NOMO-1 treated with DMSO at 0.1 percent for 48 hours (cell line): Measurements from ENCODE around the gene RASD1.
A peak's percentile ranks its signal among the peaks of the same experiment; 100 is the strongest.

Source experiments
- DNase-seq: peaks from one replicate; lab custom pipeline; 2025; ENCODE audit not compliant: unreplicated experiment; lab: John Stamatoyannopoulos, UW

RASD1 gene, protein sequence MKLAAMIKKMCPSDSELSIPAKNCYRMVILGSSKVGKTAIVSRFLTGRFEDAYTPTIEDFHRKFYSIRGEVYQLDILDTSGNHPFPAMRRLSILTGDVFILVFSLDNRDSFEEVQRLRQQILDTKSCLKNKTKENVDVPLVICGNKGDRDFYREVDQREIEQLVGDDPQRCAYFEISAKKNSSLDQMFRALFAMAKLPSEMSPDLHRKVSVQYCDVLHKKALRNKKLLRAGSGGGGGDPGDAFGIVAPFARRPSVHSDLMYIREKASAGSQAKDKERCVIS

GRCh38 chr17:17496189-17497064 is at the start of gene RASD1:
RASD1 (minus strand) TSS chr17:17496395; CDS start chr17:17496181, 214 bp downstream.
- DNase-seq = peak; percentile 73

- DNase-seq = no peak
Observed at GRCh38 chr17:17545984-17546383, 49.8 kb upstream of the RASD1 start.

DNA sequence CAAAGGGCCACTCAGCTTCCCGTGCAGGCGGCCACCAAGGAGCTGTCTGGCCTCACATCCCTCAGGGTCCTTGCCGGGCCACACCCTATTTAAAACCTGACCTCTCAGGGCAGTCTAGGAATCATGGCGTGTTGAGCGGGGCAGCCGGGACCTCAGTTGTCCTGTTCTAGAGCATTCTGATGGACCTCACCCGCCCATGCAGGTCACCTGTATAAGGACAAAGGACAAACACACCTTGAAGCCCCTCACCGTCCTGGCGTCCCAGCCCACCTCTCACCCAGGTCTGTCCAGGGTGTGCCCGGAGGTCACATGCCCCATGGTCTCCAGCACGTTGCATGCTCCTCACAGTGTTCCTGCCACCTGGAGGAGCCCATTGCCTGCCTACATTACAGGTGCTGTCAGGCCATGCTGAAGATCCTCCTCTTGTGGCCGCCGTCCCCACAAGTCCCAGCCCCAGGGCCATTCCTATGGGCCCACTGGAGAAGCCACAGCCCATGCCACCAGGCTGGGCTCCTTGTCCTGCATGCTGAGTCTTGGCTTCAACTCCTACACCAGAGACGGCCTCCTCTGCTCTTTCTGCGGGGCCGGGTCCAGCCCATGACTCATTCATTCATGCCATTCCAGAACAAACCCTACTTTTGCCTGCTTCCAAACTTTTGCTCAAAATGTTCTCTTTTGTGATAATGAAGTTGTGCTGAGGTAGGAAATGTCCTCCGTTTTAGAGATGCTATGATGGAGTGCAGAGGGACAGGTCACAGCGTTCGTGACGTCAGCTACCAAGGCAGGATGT is 49.0 kb upstream of the RASD1 start:
- DNase-seq = no peak

DNA sequence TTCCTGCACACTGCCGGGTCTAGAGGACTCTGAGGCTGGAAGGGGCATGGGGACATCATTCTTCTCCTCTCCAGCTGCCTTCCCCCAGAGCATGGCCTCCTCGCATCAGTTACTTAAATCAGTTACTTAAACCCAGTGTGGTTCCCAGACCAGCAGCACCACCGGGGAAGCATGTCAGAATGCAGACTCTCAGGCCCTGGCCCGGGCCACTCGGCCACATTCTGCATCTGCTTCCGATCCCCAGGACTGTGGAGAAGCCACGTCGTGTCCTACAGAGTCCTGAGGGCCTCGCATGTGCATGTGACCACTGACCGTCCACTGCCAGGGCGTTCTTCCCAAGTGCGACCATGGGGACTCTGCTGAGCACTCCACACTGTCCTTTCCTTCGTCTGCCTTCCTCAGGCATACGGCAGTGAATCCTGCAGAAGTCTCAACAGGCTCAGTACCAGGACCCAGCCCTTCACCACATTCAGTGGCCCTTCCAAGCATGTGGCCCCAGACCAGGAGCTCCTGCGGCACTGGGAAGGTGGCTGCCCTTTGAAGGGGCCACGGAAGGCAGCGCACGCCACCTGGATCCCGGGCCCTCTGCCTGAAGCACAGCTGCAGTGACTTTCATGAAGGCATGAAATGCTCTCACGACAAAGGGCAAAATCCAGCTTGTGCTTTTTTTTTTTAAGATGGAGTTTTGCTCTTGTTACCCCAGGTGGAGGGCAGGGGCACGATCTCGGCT is 46.9 kb upstream of the RASD1 start:
- no peak for DNase-seq

DNA sequence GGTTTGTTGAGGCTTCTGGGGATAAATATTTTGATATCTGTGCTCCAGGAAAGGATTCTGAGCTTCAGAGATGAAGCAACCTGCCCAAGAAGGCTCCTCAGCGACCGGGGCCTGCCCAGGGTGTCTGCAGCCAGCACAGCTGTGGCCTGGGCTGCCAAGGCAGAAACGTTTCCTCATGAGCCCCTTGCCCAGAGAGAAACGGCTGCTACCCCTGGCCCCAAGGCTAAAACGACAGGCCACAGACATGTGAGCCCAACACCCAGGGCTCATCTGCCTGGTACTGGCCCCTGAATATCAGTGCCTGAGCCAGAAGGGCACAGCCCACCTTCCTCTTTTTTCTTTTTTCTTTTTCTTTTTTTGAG is 45.4 kb upstream of the RASD1 start:
- no peak for DNase-seq

- DNase-seq = no peak
Observed at GRCh38 chr17:17540935-17541639, 44.9 kb upstream of the RASD1 start.

DNA sequence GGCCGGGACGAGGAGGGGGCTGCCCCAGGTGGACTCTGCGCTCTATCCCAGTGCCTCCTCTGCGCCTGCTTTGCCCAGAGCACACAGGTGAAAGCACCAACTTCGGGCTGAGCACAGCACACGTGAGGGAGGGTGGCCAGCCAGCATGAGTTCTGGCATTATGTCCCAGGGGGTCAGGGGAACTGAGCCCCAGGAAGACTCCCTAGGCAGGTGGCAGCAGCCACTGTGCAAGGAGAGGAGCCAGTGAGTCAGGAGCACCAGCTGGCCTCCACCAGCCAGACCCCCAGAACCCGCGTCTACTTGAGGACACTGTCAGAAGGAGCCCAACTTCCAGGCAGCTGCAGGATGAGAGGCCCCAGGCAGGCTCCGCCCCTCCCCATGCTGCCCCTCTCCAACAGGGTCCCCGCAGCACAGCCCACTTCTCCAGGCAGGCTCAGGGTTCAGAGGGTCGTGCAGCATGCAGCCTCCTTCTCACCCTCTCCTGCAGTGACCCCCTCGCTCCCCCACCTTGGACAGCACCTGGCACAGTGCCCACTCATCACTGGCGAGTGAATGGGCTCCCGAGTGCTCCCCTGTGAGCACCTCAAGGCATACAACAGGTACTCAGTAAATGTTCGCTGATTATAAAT is 44.2 kb upstream of the RASD1 start:
- DNase-seq = no peak

DNA sequence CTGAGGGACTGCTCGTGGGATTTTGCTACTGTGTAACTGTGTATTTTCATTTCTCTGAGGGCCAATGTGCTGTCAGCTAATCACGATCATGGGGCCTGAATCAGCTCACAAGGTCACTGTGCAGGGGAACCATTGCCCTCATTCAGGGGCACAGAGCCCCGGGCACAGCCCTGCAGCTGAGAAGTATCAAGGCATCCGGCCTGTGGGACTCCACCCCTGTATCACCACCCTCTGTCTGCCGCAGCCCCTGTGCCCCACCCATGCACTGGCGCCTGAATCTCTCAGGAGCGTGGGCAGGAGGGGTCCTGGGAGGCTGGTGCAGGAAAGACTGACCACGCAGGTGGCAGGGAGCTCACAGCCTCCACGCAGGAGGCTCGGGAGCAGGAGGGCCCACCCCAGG is 43.4 kb upstream of the RASD1 start:
- DNase-seq = no peak

- DNase-seq = peak; percentile 40
Observed at GRCh38 chr17:17538417-17539391, 42.5 kb upstream of the RASD1 start.

GRCh38 chr17:17537311-17538099 is 41.3 kb upstream of the RASD1 start:
- DNase-seq = no peak

DNA sequence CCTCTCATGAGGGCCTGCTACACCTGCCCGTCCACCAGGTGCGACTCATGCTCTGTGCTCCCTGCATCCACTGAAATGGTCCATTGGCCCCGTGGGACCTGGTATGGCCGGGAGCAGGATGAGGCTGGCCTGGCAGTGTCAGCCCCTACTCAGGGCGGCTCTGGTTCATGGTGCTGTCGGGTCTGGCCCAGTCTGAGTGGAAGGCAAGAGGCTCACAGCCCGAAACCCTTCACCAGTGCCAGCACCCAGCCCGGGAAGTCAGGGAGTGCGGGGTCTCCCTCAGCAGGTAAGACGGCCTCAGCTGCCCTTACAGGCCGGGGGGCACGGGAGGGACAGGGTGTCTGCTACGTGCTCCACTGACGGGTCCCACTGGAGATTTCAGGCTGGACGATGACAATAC is 40.5 kb upstream of the RASD1 start:
- no peak for DNase-seq

GRCh38 chr17:17535957-17536356 is 39.8 kb upstream of the RASD1 start:
- DNase-seq = no peak

GRCh38 chr17:17533901-17534441 is 37.8 kb upstream of the RASD1 start:
- no peak for DNase-seq

GRCh38 chr17:17532991-17533390 is 36.8 kb upstream of the RASD1 start:
- no peak for DNase-seq

DNA sequence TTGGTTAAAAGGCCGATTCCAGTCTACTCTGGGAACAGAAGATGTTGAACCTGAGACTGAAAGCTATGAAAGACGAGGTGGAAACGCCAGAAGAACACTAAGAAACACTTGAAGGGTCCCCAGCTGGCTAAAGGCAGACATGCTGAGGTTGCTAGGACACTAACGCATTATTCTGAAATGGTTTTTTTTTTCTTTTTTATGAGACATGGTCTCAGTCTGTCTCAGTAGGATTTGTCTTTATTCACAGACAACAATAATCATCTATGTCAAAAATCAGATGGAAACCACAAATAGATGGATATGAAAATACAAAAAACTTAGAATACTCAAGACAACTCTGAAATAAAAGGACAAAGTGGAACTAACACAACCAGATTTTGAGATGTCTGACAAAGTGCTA is 35.0 kb upstream of the RASD1 start:
- DNase-seq = no peak

- no peak for DNase-seq
Observed at GRCh38 chr17:17528696-17529652, 32.8 kb upstream of the RASD1 start.
